HEK293 (cell line): Measurements from ENCODE around the gene ROBO4.

Source experiments
- BCL11B ChIP-seq: fragments of 450-650 bp; formaldehyde crosslinking; IDR thresholded peaks from 2 replicates; pipeline ENCODE4 v1.5.1; 2016; ENCODE audit warnings: low read depth, missing biosample characterization, missing genetic modification characterization
- EGR2 ChIP-seq: fragments of 450-650 bp; formaldehyde crosslinking; IDR thresholded peaks from 2 replicates; pipeline ENCODE4 v1.5.1; 2016; ENCODE audit warnings: low read depth, missing biosample characterization, missing genetic modification characterization
- GLI4 ChIP-seq: fragments of 450-650 bp; formaldehyde crosslinking; IDR thresholded peaks from 2 replicates; pipeline ENCODE4 v1.5.1; 2016; ENCODE audit warnings: missing biosample characterization, missing genetic modification characterization
- HOXD13 ChIP-seq: sonication (generic); formaldehyde crosslinking; IDR thresholded peaks from 2 replicates; pipeline ENCODE4 v1.8.0; 2022; ENCODE audit warnings: missing genetic modification reagents, borderline replicate concordance
- KLF9 ChIP-seq: fragments of 450-650 bp; formaldehyde crosslinking; IDR thresholded peaks from 2 replicates; pipeline ENCODE4 v1.5.1; 2016; ENCODE audit warnings: missing biosample characterization, missing genetic modification characterization, low read depth
- ZFP37 ChIP-seq: fragments of 450-650 bp; formaldehyde crosslinking; IDR thresholded peaks from 2 replicates; pipeline ENCODE4 v1.5.1; 2016; ENCODE audit warnings: missing biosample characterization, missing genetic modification characterization
- ZNF133 ChIP-seq: fragments of 450-650 bp; formaldehyde crosslinking; IDR thresholded peaks from 2 replicates; pipeline ENCODE4 v1.5.1; 2016; ENCODE audit warnings: missing biosample characterization, missing genetic modification characterization
- ZNF138 ChIP-seq: fragments of 450-650 bp; formaldehyde crosslinking; IDR thresholded peaks from 2 replicates; pipeline ENCODE4 v1.5.1; 2016; ENCODE audit warnings: missing biosample characterization, missing genetic modification characterization, borderline replicate concordance
- ZNF169 ChIP-seq: fragments of 450-650 bp; formaldehyde crosslinking; IDR thresholded peaks from 2 replicates; pipeline ENCODE4 v1.5.1; 2016; ENCODE audit warnings: missing biosample characterization, missing genetic modification characterization
- ZNF292 ChIP-seq: fragments of 450-650 bp; formaldehyde crosslinking; IDR thresholded peaks from 2 replicates; pipeline ENCODE4 v1.5.1; 2016; ENCODE audit warnings: low read depth, missing biosample characterization, missing genetic modification characterization, borderline replicate concordance
- ZNF510 ChIP-seq: fragments of 450-650 bp; formaldehyde crosslinking; IDR thresholded peaks from 2 replicates; pipeline ENCODE4 v1.5.1; 2018; ENCODE audit warnings: mild to moderate bottlenecking, missing genetic modification characterization, missing biosample characterization; ENCODE audit not compliant: insufficient replicate concordance
- ZNF544 ChIP-seq: fragments of 450-650 bp; formaldehyde crosslinking; IDR thresholded peaks from 2 replicates; pipeline ENCODE4 v1.5.0; 2017; ENCODE audit warnings: missing biosample characterization, missing genetic modification characterization
- ZNF654 ChIP-seq: fragments of 450-650 bp; formaldehyde crosslinking; IDR thresholded peaks from 2 replicates; pipeline ENCODE4 v1.5.1; 2016; ENCODE audit warnings: low read depth, missing biosample characterization, missing genetic modification characterization
- ZNF664 ChIP-seq: fragments of 450-650 bp; formaldehyde crosslinking; IDR thresholded peaks from 2 replicates; pipeline ENCODE4 v1.5.1; 2016; ENCODE audit warnings: missing biosample characterization, missing genetic modification characterization
- ZNF747 ChIP-seq: fragments of 450-650 bp; formaldehyde crosslinking; IDR thresholded peaks from 2 replicates; pipeline ENCODE4 v1.5.1; 2016; ENCODE audit warnings: missing biosample characterization, missing genetic modification characterization
- ZNF776 ChIP-seq: fragments of 450-650 bp; formaldehyde crosslinking; IDR thresholded peaks from 2 replicates; pipeline ENCODE4 v1.5.0; 2017; ENCODE audit warnings: missing biosample characterization, missing genetic modification characterization, borderline replicate concordance
- ZNF785 ChIP-seq: fragments of 450-650 bp; formaldehyde crosslinking; IDR thresholded peaks from 2 replicates; pipeline ENCODE4 v1.5.1; 2016; ENCODE audit warnings: missing biosample characterization, missing genetic modification characterization
- TF ChIP-seq, protein P1 (sequence below): fragments of 450-650 bp; formaldehyde crosslinking; IDR thresholded peaks from 2 replicates; pipeline ENCODE4 v1.5.1; 2016; ENCODE audit warnings: missing biosample characterization, missing genetic modification characterization
- TF ChIP-seq, protein P2 (sequence below): fragments of 450-650 bp; formaldehyde crosslinking; IDR thresholded peaks from 2 replicates; pipeline ENCODE4 v1.5.1; 2017; ENCODE audit warnings: missing biosample characterization, missing genetic modification characterization
- TF ChIP-seq, protein P3 (sequence below): fragments of 450-650 bp; formaldehyde crosslinking; IDR thresholded peaks from 2 replicates; pipeline ENCODE4 v1.5.1; 2016; ENCODE audit warnings: missing biosample characterization, missing genetic modification characterization, borderline replicate concordance
- TF ChIP-seq, protein P4 (sequence below): fragments of 450-650 bp; formaldehyde crosslinking; IDR thresholded peaks from 2 replicates; pipeline ENCODE4 v1.5.1; 2017; ENCODE audit warnings: missing biosample characterization, missing genetic modification characterization
- TF ChIP-seq, protein P5 (sequence below): fragments of 450-650 bp; formaldehyde crosslinking; IDR thresholded peaks from 2 replicates; pipeline ENCODE4 v1.5.1; 2016; ENCODE audit warnings: missing biosample characterization, missing genetic modification characterization
- TF ChIP-seq, protein P6 (sequence below): fragments of 450-650 bp; formaldehyde crosslinking; IDR thresholded peaks from 2 replicates; pipeline ENCODE4 v1.5.1; 2016; ENCODE audit warnings: missing biosample characterization, missing genetic modification characterization

ROBO4 gene

DNA sequence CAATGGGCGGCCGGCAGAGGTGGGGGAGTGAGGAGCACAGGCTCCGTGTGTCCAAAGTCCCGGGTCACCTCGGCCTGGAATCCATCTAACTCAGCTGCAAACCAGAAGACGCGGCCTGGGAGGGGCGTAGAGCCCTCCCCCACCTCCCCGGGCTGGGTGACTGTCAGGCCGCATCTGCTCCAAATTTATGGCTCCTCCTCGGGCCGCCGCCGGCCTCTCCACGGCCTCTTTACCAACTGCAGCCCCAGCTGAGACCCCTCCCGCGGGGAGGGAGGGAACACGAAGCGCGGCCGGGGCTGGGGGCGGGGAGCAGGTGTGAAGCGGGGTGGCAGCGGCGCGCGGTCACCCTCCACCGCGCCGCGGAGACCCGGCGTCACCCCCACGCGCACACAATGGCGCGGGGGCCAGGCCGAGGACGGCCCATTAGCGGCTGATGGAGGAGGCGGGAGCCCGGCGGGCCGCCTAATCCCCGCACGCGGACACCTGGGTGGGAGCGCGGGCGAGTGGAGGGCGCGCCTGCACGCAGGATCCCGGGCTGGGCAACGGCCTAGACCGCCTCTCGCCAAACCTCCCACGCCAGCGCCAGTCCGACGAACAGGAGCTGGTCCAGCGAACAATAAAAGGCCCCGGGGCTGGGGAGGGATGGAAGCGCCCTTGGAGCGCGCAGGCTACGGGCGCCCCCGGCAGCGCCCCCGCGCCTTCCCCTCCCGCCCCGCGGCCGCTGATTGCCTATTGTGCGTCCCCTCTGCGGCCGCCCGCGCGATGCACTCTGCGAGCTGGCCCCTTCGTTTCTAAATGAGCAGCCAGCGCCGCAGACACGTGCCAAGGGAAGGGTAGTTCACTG is 58.3 kb downstream of the ROBO4 start (continued):
- TF ChIP-seq, protein P1, sequence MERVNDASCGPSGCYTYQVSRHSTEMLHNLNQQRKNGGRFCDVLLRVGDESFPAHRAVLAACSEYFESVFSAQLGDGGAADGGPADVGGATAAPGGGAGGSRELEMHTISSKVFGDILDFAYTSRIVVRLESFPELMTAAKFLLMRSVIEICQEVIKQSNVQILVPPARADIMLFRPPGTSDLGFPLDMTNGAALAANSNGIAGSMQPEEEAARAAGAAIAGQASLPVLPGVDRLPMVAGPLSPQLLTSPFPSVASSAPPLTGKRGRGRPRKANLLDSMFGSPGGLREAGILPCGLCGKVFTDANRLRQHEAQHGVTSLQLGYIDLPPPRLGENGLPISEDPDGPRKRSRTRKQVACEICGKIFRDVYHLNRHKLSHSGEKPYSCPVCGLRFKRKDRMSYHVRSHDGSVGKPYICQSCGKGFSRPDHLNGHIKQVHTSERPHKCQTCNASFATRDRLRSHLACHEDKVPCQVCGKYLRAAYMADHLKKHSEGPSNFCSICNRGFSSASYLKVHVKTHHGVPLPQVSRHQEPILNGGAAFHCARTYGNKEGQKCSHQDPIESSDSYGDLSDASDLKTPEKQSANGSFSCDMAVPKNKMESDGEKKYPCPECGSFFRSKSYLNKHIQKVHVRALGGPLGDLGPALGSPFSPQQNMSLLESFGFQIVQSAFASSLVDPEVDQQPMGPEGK (tag by site-specific recombination) = peak; percentile 23; the same call in 1 of the 2 replicates
- no peak for TF ChIP-seq ZFP37 (tag by site-specific recombination)
- TF ChIP-seq ZNF776 (tag by site-specific recombination) = no peak
- no peak for TF ChIP-seq ZNF654
- no peak for TF ChIP-seq ZNF169
- TF ChIP-seq ZNF292 = no peak
- TF ChIP-seq EGR2 (tag by site-specific recombination) = peak; percentile 89
- TF ChIP-seq ZNF785 (tag by site-specific recombination) = no peak
- no peak for TF ChIP-seq KLF9
- TF ChIP-seq, protein P2, sequence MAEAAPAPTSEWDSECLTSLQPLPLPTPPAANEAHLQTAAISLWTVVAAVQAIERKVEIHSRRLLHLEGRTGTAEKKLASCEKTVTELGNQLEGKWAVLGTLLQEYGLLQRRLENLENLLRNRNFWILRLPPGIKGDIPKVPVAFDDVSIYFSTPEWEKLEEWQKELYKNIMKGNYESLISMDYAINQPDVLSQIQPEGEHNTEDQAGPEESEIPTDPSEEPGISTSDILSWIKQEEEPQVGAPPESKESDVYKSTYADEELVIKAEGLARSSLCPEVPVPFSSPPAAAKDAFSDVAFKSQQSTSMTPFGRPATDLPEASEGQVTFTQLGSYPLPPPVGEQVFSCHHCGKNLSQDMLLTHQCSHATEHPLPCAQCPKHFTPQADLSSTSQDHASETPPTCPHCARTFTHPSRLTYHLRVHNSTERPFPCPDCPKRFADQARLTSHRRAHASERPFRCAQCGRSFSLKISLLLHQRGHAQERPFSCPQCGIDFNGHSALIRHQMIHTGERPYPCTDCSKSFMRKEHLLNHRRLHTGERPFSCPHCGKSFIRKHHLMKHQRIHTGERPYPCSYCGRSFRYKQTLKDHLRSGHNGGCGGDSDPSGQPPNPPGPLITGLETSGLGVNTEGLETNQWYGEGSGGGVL (tag by site-specific recombination) = peak; percentile 64; the same call in 1 of the 2 replicates
- no peak for TF ChIP-seq HOXD13 (CRISPR knock-in tag)
- TF ChIP-seq ZNF544 (tag by site-specific recombination) = no peak
- no peak for TF ChIP-seq ZNF664 (tag by site-specific recombination)
- TF ChIP-seq, protein P3, sequence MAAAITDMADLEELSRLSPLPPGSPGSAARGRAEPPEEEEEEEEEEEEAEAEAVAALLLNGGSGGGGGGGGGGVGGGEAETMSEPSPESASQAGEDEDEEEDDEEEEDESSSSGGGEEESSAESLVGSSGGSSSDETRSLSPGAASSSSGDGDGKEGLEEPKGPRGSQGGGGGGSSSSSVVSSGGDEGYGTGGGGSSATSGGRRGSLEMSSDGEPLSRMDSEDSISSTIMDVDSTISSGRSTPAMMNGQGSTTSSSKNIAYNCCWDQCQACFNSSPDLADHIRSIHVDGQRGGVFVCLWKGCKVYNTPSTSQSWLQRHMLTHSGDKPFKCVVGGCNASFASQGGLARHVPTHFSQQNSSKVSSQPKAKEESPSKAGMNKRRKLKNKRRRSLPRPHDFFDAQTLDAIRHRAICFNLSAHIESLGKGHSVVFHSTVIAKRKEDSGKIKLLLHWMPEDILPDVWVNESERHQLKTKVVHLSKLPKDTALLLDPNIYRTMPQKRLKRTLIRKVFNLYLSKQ (tag by site-specific recombination) = no peak
- no peak for TF ChIP-seq ZNF133 (tag by site-specific recombination)
- TF ChIP-seq ZNF747 (tag by site-specific recombination) = no peak
- no peak for TF ChIP-seq ZNF138
- TF ChIP-seq GLI4 (tag by site-specific recombination) = no peak
- TF ChIP-seq BCL11B = no peak
- TF ChIP-seq, protein P4, sequence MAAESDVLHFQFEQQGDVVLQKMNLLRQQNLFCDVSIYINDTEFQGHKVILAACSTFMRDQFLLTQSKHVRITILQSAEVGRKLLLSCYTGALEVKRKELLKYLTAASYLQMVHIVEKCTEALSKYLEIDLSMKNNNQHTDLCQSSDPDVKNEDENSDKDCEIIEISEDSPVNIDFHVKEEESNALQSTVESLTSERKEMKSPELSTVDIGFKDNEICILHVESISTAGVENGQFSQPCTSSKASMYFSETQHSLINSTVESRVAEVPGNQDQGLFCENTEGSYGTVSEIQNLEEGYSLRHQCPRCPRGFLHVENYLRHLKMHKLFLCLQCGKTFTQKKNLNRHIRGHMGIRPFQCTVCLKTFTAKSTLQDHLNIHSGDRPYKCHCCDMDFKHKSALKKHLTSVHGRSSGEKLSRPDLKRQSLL (tag by site-specific recombination) = no peak
- no peak for TF ChIP-seq ZNF510 (tag by site-specific recombination)
- TF ChIP-seq, protein P5, sequence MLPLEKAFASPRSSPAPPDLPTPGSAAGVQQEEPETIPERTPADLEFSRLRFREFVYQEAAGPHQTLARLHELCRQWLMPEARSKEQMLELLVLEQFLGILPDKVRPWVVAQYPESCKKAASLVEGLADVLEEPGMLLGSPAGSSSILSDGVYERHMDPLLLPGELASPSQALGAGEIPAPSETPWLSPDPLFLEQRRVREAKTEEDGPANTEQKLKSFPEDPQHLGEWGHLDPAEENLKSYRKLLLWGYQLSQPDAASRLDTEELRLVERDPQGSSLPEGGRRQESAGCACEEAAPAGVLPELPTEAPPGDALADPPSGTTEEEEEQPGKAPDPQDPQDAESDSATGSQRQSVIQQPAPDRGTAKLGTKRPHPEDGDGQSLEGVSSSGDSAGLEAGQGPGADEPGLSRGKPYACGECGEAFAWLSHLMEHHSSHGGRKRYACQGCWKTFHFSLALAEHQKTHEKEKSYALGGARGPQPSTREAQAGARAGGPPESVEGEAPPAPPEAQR (tag by site-specific recombination) = no peak
- TF ChIP-seq, protein P6, sequence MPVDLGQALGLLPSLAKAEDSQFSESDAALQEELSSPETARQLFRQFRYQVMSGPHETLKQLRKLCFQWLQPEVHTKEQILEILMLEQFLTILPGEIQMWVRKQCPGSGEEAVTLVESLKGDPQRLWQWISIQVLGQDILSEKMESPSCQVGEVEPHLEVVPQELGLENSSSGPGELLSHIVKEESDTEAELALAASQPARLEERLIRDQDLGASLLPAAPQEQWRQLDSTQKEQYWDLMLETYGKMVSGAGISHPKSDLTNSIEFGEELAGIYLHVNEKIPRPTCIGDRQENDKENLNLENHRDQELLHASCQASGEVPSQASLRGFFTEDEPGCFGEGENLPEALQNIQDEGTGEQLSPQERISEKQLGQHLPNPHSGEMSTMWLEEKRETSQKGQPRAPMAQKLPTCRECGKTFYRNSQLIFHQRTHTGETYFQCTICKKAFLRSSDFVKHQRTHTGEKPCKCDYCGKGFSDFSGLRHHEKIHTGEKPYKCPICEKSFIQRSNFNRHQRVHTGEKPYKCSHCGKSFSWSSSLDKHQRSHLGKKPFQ (tag by site-specific recombination) = peak; percentile 75
